Raji (cell line): Measurements from ENCODE around the gene SFTPB.

Experiments used
- POLR2A ChIP-seq: IDR thresholded peaks from 2 replicates; pipeline ENCODE4 v1.6.1; 2011; ENCODE audit warnings: low read depth, low read length, control low read depth; ENCODE audit not compliant: insufficient read depth

SFTPB gene

DNA sequence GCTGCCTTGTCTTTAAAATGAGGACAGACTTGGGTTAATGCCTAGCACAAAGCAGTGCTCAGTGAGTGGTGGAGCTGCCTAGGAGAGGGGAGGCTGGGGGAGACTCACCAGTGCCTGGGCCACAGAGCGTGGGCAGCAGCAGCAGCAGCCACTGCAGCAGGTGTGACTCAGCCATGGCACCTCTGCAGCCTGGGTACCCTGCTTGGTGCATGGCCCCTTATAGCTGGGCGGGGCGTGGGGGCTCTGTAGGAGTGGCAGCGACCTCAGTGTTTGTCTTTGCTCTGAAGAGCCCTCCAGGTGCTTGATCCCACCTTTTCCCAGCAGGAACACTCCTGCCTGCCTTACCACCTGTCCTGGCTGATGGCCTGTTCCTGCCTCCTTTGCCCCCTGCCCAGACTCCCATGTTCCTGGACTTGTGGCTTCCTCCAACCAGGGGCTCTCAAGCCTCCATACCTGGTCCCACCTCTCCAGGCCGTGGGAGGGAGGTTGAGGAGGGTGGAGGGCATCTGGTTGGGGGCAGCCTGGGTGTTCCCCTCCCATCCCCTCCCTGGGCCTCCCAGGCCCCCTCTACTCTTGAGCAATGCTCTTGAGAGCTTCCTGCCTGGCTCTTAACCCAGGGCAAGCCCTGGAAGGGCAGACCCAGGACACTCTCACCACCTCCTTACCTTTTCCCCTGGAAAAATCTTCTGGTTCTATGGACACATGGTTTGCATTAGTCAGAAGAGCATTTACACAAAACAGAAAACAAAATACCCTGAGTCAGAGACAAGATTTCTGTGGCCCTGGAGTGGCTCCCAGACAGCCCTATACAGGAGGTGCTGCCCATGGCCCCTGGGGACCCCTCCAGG lies at the start of gene SFTPB:
Gene SFTPB, minus strand, starts transcription at position 191 of the 848 bp plus-strand sequence. Its CDS starts 16 bp downstream, at position 175.
- no peak for TF ChIP-seq POLR2A

DNA sequence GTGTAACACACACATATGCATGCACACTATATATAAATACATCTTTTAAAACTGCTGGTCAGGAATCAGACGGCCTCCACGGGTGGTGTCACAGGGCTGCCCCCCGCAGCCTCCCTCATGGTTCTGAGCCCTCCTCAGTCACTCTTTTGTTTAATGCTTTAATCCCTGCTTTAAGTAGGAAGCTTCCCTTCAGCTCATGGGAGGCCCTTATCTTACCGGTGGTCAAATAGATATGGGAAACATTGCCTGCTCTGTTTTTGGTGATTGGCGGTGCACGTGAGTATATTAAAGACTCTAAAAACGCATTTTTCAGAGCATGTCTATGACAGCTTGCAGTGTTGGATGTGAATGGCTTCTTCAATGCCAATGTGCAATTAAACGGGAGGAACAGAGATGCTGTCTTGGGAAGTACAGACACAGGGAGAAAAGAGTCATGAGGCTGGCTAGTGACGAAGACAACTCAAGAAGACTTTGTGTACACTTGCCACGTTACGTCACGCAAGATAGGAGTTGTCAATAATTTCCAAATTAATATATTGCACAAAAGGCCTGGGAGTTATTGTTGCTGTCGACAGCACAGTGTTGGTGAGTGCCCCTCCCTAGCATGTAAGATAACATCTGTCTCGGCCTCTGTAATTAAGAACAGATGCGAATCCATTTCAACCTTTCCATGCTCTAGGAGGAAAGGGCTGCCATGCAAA lies 49.5 kb upstream of the SFTPB start:
- TF ChIP-seq POLR2A, result no peak

DNA sequence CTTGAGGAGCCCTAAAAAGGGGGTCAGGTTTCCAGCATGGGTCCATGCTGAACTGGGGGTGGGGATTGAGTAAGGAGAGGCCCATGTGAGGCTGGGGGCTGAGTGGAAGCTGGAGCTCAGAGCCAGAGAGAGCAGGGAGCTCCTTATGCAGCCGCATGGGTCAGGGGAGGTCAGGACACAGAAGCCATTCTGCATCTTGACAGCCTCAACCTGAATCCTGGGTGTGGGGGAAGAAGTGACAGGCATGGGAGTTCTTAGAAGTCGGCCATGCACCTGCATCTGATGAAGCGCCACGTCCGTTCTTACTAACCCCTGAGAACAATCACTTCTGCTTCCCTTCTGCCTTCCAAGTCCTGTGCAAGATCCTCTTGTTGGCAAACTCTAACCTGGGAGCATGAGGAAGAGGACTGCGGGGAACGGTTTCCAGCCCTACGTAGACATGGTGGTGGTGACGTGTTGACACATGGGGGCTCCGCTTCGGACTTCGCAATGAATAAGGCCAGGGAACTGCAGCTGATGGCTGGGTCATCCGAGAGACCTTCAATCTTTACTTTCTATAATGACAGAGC lies 48.4 kb upstream of the SFTPB start:
- TF ChIP-seq POLR2A, result no peak

DNA sequence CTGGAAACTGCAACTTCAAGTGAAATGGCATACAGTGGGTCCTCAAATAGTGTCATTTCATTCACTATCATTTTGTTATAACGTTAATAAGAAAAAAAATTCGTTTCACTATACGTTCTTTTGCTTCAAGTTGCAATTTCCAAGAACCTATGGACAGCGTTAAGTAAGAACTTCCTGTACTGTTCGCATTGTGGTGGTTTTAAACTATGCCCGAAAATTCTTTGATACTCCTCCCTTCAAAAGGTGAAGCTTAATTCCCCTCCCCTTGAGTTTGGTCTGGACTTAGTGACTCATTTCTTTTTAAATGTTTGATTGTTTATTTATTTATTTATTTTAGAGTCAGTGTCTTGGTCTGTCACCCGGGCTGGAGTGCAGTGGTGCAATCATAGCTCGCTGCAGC lies 46.8 kb upstream of the SFTPB start:
- no peak for TF ChIP-seq POLR2A

DNA sequence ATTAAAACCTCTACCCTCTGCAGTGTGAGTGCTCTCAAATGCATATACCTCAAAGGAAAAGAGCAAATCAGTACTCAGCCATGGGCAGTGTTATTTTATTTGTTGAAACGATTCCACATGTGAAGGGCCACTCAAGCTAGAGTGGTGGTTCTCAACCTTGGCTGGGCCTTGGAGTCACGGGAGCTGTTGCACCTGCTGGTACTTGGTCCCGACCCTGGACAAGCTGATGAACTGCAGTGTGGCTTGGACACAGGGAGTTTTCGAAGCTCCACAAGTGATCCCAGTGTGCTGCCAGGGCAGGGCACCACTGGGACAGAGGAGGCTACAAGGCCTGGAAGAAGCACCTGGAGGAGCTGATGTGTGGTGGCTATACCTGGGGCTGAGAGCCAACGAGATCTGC lies 45.8 kb upstream of the SFTPB start:
- TF ChIP-seq POLR2A, result no peak

DNA sequence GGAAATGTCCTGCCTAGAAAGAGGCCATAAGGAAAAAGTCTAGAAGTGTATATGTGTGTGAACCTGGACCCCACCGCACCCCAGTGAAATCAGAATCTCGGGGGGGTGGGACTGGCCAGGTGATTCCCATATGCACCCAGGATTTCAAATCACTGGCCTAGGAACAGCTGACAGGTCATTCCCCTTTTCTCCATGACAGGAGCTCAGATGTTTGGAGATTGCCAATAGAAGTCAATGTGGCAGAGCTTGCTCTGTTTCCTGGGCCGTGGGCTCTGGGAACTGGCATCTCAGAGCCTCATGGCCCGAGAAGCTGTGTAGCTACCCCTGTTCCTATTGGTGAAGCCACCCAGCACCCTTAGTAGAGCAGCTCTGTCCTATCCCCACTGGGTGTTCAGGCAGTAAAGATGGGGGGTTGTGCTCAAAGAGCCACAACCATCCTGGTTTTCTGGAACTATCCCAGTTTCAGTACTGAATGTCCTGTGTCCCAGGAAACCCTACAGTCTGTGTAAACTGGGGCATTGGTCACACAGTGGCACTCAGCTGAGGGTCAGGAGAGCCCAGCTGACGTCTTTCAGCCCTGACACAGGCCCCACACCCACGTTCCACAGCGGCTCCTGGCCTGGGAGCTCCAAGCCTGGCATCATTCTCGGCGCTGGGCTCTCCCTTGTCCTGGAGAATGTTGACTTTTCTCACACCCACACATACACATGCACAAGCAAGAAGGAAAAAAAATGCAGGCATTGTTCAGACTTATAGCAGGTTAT lies 45.0 kb upstream of the SFTPB start:
- TF ChIP-seq POLR2A, result no peak

DNA sequence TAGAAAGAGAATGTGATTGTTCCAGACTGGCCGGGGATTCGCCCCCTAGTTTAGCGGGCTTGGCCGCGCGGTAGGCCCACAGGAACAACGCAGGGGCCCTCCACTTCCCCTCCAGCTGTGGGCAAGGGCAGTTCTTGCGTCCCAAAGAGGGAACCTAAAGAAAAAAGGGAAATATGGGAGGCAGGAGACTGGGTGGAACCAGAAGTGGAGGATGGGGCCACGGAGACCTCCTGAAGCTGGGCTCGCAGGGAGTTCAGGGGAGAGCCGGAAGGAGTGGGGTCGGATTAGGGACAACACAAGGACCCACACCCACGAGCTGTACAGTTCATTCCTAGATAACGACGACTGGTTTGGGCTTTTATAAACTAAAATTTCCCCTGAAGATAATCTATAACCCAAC lies 44.3 kb upstream of the SFTPB start:
- no peak for TF ChIP-seq POLR2A

DNA sequence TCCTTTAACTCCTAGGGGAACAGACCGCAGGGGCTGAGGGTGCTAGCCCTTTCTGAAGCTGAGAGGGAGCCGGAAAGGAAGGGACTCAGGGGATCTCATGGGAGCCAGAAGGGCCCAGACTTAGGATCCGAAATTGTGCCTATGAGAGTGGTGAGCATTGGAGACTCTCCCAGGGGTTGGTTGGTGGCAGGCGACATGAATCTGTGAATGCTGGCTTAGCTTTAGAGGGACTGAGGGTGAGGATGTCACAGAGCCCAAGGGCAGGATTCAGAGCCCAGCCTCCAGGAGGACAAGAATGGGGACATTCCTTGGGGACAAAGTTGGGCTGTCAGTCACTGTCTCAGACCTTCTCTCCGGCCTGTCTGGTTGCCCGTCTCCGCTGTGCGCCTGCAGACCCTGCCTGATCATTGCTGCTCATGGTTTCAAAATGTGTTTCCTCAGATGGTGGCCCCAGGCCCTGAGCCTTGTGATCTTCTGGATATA lies 43.6 kb upstream of the SFTPB start:
- no peak for TF ChIP-seq POLR2A

DNA sequence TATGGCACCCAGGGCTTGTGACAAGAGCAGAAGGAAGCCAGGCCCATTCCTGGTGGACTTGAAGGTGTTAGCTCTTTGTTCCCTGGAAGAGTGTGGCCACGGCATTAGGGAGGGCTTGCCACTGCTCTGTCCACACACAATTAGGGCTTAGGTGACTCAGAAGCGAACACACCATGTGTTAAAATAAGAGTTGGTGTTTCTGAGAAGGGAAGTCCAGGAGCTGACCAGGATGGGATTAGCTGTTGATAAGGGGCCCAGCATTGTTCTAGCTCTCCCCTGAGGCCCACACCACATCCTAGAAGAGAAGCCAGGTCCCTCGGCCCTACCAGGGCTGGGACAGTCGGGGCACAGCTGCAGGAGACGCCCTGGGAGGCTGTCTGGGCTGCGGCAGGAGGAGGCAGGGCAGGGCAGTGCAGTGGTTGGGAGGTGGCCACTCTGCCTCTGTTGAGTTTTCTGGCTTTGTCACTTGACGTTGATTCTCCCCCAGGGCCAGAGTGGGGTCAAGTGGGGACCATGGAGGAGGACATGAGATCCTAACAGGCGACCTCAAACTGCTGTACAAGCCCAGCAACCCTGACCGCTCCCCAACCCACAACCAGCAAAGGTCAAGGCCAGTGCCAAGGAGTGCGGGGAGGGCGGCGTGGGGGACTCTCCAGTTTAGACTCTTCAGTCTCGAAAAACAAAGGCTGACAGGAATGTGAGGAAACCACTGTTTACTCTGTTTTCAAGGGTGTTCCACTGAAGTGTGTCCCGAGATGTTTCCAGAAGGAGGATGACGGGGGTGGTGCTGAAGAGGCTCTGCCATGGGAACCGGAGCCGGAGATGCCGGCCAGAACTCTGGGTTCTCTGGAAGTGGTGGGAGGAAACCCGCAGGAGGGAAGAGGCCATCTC lies 42.9 kb upstream of the SFTPB start:
- TF ChIP-seq POLR2A, result no peak

DNA sequence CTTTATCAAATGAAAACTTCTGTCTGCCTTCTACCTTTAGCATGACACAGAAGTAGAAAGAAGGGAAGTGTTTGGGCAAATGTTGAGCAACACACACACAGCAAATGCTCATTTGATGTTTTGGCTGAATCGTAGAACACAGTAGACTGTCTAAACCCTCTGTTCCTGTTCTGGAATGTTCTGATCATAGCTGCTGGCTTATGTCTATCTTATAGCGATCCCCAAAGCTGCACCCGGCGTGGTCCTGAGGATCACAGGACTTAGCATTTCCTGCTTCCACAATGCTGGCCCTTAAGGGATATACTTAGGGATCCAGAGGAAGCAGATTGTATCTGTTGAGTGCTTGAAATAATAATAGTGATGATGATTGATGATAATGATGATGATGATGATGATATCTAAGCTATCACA lies 41.4 kb upstream of the SFTPB start:
- TF ChIP-seq POLR2A, result no peak

DNA sequence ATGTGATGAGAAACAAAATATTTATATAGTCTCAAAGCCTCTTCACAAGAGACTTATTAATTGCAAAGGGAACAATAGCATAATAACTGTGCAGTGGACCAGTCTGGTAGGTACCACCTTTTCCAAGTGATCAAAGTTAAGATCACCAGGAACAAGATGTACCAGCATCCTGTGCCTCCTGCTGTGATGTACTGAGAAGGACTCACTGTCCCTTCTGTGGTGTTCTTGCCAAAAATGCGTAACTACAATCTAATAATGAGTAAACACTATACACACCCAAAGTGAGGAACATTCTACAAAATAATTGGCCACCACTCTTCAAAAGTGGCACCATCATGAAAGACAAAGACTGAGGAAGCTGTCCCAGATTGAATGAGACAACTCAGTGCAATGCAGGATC lies 40.6 kb upstream of the SFTPB start:
- no peak for TF ChIP-seq POLR2A

DNA sequence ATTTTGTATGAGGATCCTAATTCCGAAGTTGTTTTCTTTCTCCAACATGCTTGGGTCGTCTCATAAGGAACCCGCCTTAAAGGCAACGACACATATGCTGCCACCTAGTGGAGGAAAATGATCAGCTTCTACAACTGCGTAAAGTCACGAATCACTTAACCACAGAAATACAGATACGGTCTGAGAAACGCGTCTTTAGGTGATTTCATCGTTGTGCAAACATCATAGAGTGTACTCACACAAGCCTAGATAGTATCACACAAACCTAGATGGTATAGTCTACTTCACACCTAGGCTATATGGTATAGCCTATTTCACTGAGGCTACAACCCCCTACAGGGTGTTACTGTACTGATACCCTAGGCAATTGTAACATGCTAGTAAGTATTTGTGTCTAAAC lies 39.3 kb upstream of the SFTPB start:
- no peak for TF ChIP-seq POLR2A

DNA sequence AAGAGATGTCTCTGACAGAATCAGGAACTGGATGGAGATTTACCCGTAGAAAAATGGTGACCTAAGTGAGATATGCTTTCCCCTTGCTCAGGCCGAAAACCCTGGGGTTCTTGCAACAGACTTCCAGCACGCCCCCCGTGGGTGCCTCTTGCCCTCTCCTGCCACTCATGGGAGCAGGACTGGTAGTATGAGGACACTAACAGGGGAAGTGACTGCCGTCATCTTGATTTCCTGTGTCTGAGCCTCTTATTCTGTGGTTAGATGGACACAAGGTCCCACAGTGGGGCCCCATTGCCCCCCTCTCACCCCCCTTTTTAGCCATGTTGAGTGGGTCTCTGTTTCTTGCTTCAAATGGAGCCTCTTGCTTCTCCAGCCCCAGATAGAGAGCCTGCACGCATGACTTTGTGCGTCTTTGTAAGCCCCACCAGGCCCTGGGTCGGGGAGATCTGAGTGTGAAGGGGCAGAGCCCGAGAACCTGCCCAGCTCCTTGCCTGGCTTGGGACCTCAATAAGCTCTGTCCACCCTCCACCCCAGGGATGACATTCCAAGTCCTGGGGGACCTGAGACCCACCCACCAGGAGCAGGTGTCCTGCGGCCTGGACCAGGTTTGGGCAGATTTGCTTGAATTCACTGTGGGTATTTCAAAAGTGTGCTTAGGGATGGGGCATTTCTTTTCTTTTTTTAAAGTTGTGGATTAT lies 38.7 kb upstream of the SFTPB start:
- no peak for TF ChIP-seq POLR2A

DNA sequence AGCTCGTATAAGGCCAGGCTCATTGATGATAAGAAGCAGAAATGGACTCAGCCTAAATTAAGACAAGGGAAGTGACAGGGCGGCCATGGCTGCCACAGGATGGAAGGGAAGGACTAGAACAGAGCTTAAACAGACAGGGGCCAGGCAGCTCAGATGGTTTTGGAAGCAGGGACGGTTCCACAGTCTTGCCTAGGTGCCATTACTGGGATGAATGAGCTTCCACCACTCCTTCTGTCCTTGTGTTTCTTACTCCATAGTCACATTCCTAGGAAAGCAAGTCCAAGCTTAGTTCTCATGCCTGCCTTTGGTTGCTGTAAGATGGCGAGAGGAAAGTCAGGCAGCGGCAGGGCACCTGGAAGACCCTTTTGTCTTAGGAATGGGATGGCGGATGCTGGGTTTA lies 38.1 kb upstream of the SFTPB start:
- TF ChIP-seq POLR2A, result no peak

DNA sequence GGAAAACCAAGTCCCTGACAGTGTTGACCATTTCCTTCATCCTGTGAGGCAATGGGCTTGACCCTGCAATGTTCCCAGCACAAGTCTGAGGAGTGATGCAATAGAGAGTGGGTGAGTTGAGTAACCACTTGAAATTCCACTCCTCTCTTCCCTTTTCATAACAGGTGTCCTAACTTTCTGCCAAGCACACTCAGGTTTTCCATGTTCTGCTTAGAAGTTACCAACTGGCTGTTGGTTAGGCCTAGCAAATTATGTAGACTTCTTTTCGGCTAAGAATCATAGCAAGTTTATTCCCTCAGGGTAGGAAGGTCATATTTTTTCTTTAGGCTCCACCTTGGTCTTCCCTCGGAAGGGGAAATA lies 37.7 kb upstream of the SFTPB start:
- TF ChIP-seq POLR2A, result no peak
